ENCODE data around the gene LSM12.
"Not testable (repeated sequence)": the region's sequence is repeated elsewhere in the genome, so short reads cannot be mapped to it uniquely, and the experiment has no call there.

Gene LSM12

DNA sequence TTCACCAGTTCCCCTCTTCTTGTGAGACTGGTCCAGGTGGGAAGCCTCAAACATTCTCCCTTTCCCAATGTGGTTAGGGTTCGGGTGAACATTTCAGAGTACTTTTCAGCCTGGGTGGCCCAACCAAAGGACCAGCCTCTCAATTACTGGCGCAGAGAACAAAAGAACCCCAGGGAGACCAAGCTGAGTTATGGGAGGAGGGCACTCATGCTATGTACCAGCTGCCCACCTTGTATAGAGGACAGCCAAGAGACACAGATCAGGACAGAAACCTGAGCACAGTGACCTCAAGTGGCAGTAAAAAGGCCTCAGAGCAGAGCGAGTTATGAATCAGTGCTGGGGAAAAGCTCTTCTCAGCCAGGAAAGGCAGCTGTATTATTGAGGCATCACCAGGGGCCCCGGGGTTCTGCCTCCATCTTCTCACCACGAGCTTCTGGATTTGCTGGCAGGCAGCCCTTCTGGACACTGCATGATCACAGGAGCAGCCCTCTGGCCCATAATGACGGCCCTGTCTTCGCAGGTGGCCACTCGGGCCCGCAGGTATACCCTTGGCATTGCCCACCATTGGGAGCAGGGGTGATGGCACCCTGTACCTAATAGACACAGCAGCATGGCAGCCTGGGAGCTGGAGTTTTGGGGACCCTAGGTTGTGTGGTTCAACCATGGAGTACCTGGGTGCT lies 7.9 kb upstream of the LSM12 start:
- peak; percentile 85 for DNase-seq

DNA sequence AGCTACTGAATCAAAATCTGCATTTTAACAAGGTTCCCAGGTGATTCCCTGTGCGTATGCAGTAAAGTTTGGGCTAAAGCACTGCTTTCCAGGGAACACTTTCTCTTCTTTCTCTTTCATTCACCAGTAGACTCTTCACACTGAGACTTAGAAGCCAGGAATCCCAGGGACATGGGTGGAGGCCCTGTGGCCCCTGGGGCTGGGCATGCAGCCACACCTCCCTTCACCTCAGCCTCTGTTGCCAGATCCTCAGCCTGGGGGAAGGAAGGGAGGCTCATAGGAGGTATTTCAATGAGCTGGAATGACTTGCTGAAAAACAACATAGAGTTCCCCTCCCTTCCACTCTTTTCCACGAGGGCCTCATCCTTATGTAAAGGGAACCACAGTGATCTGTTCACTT lies 5.3 kb upstream of the LSM12 start:
- no peak for DNase-seq

DNA sequence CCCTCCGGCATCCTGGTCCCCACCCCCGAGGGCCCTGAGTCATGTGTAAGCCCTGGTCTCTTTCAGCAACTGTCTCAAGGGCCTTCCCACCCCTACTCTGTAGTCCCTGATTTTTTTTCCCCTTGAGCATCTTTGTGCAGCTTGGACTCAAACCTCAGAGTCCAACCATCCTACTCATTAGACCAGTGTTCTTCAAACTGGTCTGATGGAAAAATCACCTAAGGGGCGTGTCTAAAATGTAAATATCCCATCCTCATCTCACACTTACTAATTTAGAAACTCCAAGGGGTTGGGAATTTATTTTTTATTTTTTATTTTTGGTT lies 4.7 kb upstream of the LSM12 start:
- no peak for DNase-seq

DNA sequence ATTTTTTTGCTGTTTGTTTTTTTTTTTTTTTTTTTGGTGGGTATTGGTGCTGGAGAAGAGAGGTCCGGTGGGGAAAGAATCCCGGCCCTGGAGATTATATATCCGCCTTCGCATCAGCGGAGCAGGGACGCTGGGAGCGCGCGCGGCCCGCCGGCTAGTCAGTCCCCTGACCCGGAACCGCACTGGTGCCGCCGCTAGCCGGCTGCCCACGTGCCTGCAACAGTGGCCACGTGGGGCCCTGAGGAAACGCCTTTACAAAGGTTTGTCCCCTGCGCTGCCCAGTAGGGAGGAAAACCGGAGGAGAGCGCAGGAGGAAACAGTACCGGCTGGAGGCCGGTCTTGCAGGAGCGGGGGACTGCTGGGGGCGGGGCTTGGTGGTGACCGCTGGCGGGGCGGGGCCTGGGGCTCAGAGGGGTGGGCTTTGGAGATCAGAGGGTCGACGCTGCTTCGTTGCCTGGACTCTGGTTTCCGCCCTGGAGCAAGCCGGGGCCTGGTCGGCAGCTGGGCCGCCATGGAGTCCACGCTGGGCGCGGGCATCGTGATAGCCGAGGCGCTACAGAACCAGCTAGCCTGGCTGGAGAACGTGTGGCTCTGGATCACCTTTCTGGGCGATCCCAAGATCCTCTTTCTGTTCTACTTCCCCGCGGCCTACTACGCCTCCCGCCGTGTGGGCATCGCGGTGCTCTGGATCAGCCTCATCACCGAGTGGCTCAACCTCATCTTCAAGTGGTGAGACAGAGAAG lies 4.2 kb upstream of the LSM12 start, which contains the start of gene G6PC3:
G6PC3 (plus strand) TSS at position 281 of the 743 bp plus-strand sequence; CDS start at position 512, 231 bp downstream.
- DNase-seq: peak; percentile 97

DNA sequence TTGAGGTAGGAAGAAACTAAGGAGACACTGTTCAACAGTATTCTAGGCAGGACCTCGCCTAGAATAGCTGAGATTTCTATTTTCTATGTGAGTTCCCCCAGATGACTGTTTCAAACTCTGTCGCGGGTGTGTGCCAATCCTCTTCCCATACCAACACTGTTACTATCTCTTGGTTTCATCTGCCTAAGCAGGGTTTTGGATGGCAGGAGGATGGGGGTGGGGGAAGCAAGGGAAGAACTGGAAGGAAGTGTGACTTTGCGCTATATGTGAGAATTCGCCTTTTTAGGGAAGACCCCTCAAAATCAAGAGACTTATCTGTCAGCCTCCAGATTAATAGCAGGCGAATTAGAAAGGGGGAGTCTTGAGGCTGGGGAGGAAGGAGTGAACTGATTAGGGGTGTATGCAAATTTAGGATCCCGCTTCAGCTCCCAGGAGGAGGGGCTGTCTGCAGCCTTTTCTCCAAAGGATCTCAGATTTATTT lies 3.5 kb upstream of the LSM12 start:
- DNase-seq: no peak

DNA sequence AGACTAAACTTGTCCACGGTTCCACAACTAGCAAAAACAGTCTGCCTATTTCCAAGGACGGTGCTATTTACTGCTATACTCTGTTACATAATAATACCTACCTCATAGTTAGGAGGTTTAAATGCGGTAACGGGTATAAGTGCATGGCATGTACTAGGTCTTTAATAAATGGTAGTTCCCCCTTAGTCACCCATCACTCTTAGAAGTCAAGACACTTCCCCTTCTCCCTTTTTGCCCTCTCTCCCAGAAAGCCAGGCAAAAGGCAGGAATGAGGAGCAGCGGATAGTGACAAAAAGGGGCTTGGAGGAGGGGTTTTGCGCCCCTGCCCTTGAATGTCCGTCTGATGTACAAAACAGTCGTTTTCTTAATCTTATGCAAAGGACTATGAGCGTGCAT lies 1.1 kb upstream of the LSM12 start:
- DNase-seq: no peak

DNA sequence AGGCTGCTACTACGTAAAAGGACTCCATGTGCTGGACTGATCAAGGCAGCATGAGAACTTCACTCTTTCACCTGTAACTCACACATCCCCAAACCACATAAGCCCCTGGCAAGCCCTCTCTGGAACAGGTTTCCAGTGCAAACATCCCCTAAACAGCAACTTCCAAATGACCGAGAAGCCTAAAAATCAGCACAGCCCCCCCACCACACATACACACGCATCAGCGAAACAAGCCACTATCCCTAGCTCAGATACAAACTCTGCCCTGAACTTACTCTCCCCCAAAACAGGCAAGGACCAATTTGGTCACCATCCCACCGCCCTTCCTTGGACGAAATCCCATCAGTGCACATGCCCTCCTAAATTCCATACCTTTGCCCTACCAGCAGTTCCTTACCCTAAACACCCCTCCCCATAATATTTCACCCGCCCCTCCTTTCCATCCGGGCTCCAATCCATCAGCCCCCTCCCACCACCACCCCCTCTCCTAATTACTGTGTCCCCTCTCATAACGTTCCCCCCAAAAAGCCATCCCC lies 735 bp downstream of the LSM12 start:
- DNase-seq: no peak

DNA sequence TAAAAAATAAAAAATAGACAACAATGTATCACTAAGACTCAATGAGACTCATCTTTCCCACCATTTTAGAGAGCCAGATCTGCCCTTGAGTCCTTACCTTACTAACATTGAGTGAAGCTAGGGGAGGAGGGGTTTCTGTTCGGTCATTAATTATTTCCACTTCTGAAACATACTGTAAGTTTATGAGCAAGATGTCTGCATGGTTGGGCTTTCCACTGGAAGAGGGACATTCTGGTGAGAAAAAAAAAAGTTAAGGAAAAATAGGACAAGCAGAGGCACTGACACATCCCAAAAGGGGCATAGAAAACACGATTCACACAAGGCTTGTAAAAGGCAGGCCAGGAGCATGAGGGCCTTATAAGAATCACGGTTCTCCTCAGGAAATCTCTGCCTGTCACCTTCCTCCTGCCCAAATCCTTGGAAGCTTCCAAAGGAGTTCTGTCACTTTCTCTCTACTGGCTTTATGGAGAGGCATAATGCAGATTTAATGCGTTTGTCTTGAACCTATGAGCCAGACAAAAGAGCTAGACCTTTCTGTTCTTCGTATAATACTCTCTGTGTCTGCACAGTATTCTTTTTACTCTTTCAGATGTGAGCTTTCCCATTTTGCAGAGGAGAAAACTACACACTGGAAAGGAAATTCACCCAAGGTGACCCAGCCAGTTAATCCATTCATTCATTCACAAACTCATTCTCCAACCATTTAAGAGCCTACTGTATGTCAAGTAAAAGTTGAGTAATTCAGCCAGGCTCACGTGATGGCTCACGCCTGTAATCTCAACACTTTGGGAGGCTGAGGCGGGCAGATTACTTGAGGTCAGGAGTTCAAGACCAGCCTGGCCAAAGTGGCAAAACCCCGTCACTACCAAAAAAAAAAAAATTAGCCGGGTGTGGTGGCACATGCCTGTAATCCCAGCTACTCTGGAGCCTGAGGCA lies 2.5 kb downstream of the LSM12 start:
- DNase-seq: no peak

DNA sequence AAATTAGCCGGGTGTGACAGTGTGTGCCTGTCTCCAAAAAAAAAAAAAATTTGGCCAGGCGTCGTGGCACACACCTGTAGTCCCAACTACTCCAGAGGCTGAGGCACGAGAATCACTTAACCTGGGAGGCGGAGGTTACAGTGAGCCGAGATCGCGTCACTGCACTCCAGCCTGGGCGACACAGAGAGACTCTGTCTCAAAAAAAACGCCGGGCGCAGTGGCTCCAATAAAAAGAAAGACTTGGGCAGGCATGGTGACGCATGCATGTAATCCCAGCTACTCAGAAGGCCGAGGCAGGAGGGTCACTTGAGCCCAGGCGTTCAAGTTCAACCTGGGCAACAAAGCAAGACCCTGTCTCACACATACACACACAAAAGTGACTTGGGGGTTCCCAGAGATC lies 3.6 kb downstream of the LSM12 start:
- DNase-seq: no peak

DNA sequence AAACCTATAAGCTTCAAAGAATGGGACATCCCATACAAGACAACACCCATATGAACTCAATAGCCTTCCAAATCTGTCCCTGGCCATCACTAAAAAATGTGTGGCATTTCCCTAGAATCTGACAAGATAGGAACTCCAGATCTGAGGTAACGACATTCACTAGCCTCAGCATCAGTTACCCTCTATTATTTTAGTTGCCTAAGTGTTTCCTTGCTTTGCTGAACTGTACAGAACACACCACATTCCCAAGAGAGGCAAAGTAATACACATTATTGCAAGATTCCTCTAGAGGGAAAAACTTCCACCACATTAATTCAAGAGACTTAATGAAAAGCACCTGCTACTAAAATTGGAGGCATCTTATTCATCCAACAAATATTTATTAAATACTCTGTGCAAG lies 5.0 kb downstream of the LSM12 start:
- DNase-seq: no peak

DNA sequence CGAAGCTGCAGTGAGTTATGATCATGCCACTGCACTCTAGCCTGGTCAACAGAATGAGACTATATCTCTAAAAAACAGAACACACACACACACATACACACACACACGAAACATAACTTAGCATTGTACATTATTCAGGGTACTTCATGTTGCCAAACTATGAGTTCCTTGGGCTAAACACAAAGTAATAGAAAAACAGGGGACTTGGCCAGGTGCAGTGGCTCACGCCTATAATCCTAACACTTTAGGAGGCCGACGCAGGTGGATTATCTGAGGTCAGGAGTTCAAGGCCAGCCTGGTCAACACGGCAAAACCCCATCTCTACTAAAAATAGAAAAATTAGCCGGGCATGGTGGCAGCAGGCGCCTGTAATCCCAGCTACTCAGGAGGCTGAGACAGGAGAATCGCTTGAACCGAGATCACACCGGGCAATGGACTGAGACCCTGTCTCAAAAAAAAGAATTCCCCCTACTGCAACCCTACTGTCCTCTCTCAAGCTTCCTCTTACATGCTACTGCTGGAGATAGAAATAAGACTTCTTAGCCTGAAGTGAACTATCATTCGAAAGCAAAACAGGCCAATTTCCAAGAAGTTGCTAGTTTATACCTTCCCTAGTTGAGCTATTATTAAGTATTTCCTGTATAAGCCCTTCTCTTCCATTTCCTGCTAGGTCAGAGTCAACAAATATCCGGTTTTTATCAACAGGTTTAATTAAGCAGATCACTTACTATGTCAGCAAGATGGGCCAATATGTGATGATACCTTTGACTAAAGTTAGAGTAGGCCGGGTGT lies 7.2 kb downstream of the LSM12 start:
- DNase-seq: no peak

DNA sequence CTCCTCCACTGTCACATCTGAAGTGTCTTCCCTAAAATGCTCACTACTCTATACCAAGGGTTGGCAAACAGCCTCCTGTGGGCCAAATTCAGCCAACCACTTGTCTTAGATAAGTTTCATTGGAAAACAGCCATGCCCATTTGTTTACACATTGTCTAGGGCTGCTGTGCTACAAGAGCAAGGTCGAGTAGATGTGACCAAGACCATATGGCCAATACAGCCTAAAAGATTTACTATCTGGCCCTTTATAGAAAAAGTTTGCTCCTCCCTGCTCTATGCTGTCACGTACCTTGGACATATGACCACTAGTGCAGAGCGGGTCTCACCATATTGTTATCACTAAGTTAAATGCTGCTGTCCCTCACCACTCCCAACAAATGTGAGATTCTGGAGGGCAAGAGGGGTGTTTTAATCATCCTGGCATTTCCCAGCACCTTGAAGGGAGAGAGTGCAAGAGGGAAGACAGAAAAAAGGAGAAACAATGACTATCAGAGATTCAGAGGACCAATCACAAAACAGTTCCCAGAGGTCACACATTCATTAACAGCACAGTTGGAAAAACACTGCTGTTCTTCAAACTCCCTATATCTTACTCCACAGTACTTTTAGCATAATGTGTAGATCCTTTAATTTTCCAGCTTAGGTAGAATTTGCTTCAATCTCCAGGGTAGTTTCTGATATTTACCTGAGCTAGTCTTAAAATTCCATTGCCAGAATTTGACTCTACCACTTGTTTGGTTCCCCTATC lies 13.2 kb downstream of the LSM12 start:
- DNase-seq: peak; percentile 55

DNA sequence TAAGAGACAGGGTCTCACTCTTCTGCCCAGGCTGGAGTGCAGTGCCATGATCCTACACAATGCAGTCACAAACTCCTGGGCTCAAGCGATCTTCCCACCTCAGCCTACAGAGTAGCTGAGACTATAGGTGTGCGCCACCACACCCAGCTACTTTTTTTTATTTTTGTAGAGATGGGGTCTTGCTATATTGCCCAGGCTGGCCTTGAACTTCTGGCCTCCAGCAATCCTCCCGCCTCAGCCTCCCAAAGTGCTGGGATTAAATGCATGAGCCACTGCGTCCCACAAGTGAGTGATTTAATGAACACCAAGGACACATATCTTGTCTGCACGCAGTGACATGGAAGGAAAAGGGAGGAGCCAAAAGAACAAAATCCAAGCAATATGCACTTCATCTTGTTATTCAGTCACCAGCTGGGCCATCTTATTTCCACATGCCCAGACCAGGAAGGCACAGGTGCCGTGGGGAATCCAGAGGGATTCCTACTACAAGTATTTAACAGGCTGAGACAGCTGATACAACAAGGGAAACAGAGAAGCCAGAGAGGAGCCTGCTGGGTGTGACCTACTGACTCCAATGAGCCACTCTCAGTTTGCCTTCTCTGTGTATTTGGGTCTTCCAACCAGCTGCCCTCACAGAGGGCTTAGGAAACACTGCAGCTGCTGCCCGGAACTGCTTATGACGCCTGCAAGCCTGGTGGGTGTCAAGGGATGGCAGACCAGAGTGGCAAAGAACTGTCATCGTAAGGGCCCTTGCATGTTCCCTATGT lies 17.0 kb downstream of the LSM12 start:
- no peak for DNase-seq

DNA sequence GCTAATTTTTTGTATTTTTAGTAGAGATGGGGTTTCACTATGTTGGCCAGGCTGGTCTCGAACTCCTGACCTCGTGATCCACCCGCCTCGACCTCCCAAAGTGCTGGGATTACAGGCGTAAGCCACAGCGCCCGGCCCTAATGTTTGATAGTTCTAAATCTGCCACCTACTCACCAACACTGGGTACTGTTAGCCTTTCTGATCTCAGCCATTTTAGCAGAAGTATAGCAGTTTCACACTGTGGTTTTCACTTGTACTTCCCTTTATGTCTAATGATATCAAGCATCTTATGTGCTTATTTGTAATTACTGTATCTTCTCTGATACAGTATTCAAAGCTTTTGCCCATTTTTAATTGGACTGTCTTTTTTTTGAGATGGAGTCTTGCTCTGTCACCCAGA lies 19.6 kb downstream of the LSM12 start:
- not testable (repeated sequence) for DNase-seq

DNA sequence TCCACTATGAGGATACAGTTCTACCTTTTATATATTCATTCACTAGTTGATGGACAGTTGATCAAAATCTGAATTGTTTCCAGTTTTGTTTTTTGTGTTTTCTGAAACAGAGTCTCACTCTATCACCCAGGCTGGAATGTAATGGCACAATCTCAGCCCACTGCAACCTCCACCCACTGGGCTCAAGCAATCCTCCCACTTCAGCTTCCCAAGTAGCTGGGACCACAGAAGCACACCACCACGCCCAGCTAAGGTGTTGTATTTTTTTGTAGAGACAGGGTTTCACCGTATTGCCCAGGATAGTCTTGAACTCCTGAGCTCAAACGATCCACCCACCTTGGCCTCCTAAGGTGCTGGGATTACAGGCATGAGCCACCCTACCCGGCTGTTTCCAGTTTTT lies 21.0 kb downstream of the LSM12 start:
- no peak for DNase-seq

DNA sequence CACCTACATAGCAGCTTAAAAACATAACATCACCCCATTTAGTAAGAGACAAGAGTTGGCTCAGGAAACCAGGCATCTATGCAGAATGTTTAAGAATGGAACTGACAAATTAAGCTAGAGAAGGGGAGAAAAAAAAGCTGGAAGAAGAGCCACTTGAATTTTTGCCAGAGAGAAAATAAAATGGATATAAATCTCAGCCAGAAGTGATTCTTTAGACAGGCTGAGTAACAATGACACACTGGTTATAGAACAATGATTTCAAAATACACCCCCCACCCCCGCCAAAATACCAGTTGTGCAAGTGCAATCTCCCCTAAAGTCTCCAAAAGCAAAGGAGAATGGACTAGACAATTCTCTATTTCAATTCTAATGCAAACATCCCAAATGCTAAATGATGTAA lies 22.4 kb downstream of the LSM12 start:
- no peak for DNase-seq

DNA sequence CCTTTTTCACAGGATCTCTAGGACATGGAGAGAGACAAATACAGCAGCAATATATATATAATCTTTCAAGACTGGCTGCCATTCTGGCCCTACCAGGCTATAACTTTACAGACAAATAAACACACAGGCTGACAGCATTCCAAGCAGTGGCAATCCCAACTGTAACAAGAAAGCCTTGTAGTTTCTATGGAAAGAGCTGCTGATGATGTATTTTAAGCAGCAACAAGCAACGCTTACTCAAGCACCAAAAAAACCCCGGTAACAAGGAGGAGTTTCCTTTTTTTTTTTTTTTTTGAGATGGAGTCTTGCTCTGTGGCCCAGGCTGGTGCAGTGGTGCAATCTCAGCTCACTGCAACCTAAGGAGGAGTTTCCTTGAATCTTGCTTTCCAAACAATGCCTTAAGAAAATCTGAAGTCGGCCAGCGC lies 23.2 kb downstream of the LSM12 start:
- DNase-seq: no peak

DNA sequence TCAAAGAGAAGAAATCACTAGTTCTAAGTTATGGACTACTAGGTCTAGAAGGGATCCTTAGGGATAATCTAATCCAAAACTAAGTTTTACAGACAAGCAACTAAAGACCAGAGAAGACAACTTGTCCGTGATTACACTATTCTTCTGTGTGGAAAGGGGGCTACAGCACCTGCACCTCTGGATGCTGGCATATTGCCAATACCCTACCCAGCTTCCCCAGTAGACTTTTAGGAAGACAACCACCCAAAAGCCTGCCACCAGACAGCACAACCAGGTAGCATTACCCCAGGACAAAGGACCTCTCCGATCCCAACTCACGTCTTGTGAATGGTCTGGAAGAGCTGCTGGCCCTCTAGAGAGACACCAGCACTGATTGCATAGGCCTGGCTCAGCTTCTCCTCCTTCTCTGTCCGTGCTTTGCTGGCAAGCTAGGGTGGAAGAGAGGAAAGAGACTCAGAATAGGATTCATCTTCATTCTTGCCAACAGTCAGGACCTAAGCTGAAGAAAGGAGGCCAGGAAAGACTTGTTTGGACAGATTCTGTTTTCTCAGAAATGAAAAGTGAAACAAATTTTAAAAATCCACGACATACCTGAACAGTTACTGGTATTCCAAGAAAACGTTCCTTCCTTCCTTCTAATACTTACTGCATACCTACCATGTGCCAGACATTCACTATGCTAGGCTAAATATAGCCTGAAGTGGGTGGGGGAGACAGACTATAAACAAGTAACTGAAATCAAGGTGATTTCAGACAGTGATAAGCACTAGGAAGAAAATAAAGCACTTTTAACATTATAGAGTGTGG lies 26.4 kb downstream of the LSM12 start:
- no peak for DNase-seq

DNA sequence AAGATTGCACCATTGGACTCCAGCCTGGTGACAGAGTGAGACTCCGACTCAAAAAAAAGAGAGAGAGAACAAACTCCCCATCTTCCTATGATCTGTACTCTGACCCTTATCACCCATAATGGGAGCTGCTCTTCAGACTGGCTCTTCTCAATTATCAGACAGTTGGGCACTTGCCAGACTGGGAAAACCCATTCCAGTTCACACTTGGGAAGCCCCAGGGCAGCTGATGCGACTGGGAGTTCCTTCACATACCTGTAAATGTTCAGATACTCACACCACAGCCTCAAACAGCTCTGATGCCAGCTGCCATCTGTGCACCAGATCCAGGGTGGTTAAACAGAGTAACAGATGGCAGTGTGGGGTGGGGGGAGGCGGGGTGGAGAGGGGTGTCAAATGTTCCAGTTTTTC lies 27.9 kb downstream of the LSM12 start:
- no peak for DNase-seq

DNA sequence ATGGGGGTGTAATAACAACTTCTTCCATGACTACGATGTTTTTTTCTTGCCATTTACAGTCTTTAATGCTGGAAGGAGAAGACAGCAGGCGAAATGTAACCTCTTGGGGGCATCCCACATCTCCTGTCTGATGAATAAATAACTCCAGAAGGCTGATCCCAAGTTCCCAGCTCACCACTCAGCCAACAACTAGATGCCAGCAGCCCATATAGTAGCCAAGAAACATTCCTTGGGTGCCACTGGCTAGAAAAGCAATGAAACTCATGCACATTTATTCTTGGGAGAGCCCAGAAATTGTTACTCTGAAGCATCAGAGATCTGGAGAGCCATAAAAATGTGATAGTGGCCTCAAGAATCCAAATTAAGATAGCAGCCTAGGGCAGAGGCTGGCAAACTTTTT lies 29.0 kb downstream of the LSM12 start:
- DNase-seq: no peak
